ENCODE results near the gene MAPK12. TPM values are rescaled to one million over a fixed set of nuclear protein-coding genes. Genes with fewer than 3 reads are reported as not detected.

The MAPK12 gene
- total and polyA plus RNA-seq, 2 of the 8 experiments (the other 6 are each of a cell fraction or from before 2014, with no cell fraction given): 17.3 to 20.3 TPM

DNA sequence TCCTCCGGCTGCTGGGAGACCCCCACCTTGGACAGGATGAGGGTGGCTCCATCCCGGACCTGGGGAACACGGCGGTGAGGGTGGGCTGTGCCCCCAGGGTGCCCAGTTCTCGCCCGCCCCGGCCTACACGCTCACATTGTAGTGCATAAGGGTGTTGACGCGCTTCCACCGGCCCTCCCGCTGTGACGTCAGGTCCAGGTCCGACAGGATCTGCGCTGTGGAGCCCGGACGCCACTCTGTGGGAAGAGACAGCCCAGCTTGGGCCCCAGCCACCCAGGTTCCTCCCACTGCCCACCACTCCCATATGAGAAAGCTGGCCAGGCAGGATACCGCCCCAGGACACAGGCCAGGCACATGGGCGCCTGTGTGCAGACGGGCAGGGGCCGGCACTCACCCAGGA, 17.0 kb upstream of the MAPK12 start:
- DNase-seq (ENCODE audit: low read depth in 1 of 2, low spot score in 2 of 2) (no peak), FAIRE-seq (no peak)
- no peak overlapping the region for H2BK5ac ChIP-seq (ENCODE audit: low read depth, low read length)
- no peak overlapping the region for H2BK12ac ChIP-seq (ENCODE audit: low read depth, low read length)
- H3K56ac ChIP-seq (replicated peaks; ENCODE audit: insufficient read length, low read depth, low read length): no peak overlapping the region
- H3K18ac ChIP-seq (ENCODE audit: extremely low read depth, low read length): no peak overlapping the region
- H2BK15ac ChIP-seq (ENCODE audit: low read length): no peak overlapping the region
- peaks cover 7 to 24% of the 10 kb centered on the region in 2 experiments; a peak in 3 of 4 replicates for H3K9me3 ChIP-seq (ENCODE audit: insufficient read depth in 2 of 2, low read depth in 1 of 2, low read length in 1 of 2)
- H2BK20ac ChIP-seq (ENCODE audit: low read length): no peak overlapping the region
- no peaks in the 10 kb centered on the region for H3K79me1 ChIP-seq (ENCODE audit: low read depth, low read length)
- H3K4me2 ChIP-seq (ENCODE audit: insufficient read depth in 1 of 2, low read depth in 2 of 2, low read length in 2 of 2): no peak overlapping the region
- H2AFZ ChIP-seq (ENCODE audit: low read length): no peak overlapping the region
- H3K4ac ChIP-seq (replicated peaks; ENCODE audit: insufficient read length, low read depth, low read length): no peak overlapping the region
- peaks cover 26 to 84% (median 51%) of the 10 kb centered on the region in 4 experiments for H3K36me3 ChIP-seq (ENCODE audit: control insufficient read depth in 2 of 4, insufficient read depth in 4 of 4, low read length in 3 of 4)
- H3K14ac ChIP-seq (ENCODE audit: insufficient read length): no peak overlapping the region
- H3K4me3 ChIP-seq (ENCODE audit: extremely low read depth in 1 of 4, insufficient read depth in 2 of 4, low read depth in 3 of 4, low read length in 4 of 4): no peak overlapping the region
- H3K23me2 ChIP-seq (ENCODE audit: low read depth, low read length): no peaks in the 10 kb centered on the region
- no peak overlapping the region for H4K91ac ChIP-seq (replicated peaks; ENCODE audit: insufficient read length, low read length)
- 92% methylated on average over 19 of the region's 21 CpGs; no CpG with 5 or more reads in 1 of the 2 experiments for WGBS, 2 experiments (ENCODE audit: extremely low coverage in 1 of 2, insufficient coverage in 1 of 2, insufficient read length in 1 of 2, insufficient replicate concordance in 2 of 2, low coverage in 1 of 2, low lambda C conversion rate in 2 of 2, missing lambda C conversion rate in 1 of 2)
- no peak overlapping the region for H3K23ac ChIP-seq (ENCODE audit: insufficient read length)
- no peak overlapping the region for H4K8ac ChIP-seq (ENCODE audit: extremely low read depth, insufficient read depth, low read length)
- H3K9ac ChIP-seq (replicated peaks in 1 of 4; ENCODE audit: extremely low read depth in 1 of 4, low read depth in 3 of 4, low read length in 3 of 4): no peak overlapping the region
- H3K27me3 ChIP-seq (replicated peaks in 1 of 4; ENCODE audit: control insufficient read depth in 3 of 4, extremely low read depth in 1 of 4, insufficient read depth in 3 of 4, low read length in 3 of 4): no peaks in the 10 kb centered on the region
- no peak overlapping the region for H4K5ac ChIP-seq (ENCODE audit: insufficient read length, low read depth, low read length)
- peaks cover 6 to 11% of the 10 kb centered on the region in 2 experiments for H4K20me1 ChIP-seq (replicated peaks in 1 of 2; ENCODE audit: control insufficient read depth in 1 of 2, insufficient read depth in 2 of 2, low read length in 2 of 2)
- no peak overlapping the region for H3K27ac ChIP-seq (ENCODE audit: low read depth, low read length)
- no peak overlapping the region for H2BK120ac ChIP-seq (replicated peaks; ENCODE audit: low read depth, low read length)
- H3K79me2 ChIP-seq (ENCODE audit: control insufficient read depth in 1 of 2, insufficient read depth in 2 of 2, low read length in 2 of 2): no peaks in the 10 kb centered on the region
- no peak overlapping the region for H2AK5ac ChIP-seq (ENCODE audit: low read depth, low read length)
- POLR2A ChIA-PET (ENCODE audit: partially characterized antibody): no interaction called here
- CTCF ChIA-PET (ENCODE audit: partially characterized antibody): interaction anchor here (0.9 to 3.5 kb wide), 4 partner anchors 12 to 63 kb away, joined by 3 to 12 read pairs (median 8); no protein-coding TSS in a partner anchor
- H3K4me1 ChIP-seq (replicated peaks in 1 of 4; ENCODE audit: control insufficient read depth in 3 of 4, insufficient read depth in 4 of 4, low read length in 3 of 4): peaks cover 0 to 2% (median 0%) of the 10 kb centered on the region in 4 experiments; a peak in 2 of 7 replicates

Measured in H1 (cell line).